MM.1S (cell line): Measurements from ENCODE around the gene TAS2R14.

Experiments
- DNase-seq: peaks from one replicate; pipeline ENCODE4 v3.0.0-alpha.2; 2015
- H2AFZ ChIP-seq: fragments of 300-600 bp; sonication (generic); 2 replicates; pipeline ENCODE4 v1.6.0; 2016; ENCODE audit warnings: antibody characterized with exemption, low read length
- H3F3A ChIP-seq: fragments of 300-600 bp; sonication (generic); 2 replicates; pipeline ENCODE4 v1.6.1; 2016; ENCODE audit warnings: mild to moderate bottlenecking, antibody characterized with exemption, low read length, moderate library complexity, mixed read lengths; ENCODE audit not compliant: insufficient read depth
- H3K27ac ChIP-seq: fragments of 300-600 bp; sonication (generic); 2 replicates; pipeline ENCODE4 v1.5.1; 2016; ENCODE audit warnings: mild to moderate bottlenecking, low read length
- H3K27me3 ChIP-seq: fragments of 300-600 bp; sonication (generic); replicated peaks from 2 replicates; pipeline ENCODE4 v1.6.0; 2016; ENCODE audit warnings: low read length; ENCODE audit not compliant: insufficient read depth
- H3K36me3 ChIP-seq: fragments of 300-600 bp; sonication (generic); replicated peaks from 2 replicates; pipeline ENCODE4 v1.6.1; 2016; ENCODE audit warnings: mild to moderate bottlenecking, low read length, mixed read lengths; ENCODE audit not compliant: insufficient read depth
- H3K4me1 ChIP-seq: fragments of 300-600 bp; sonication (generic); 2 replicates; pipeline ENCODE4 v1.6.1; 2016; ENCODE audit warnings: low read length, mixed read lengths
- H3K4me2 ChIP-seq: fragments of 300-600 bp; sonication (generic); 2 replicates; pipeline ENCODE4 v1.6.0; 2016; ENCODE audit warnings: low read depth, low read length
- H3K4me3 ChIP-seq: fragments of 300-600 bp; sonication (generic); 2 replicates; pipeline ENCODE4 v1.5.1; 2016; ENCODE audit warnings: low read length, mixed read lengths
- H3K79me2 ChIP-seq: fragments of 300-600 bp; sonication (generic); 2 replicates; pipeline ENCODE4 v1.6.1; 2016; ENCODE audit warnings: mixed run types, low read length, mixed read lengths
- H3K9ac ChIP-seq: fragments of 300-600 bp; sonication (generic); 2 replicates; pipeline ENCODE4 v1.6.1; 2016; ENCODE audit warnings: low read length, mixed read lengths
- H3K9me2 ChIP-seq: fragments of 300-600 bp; sonication (generic); replicated peaks from 2 replicates; pipeline ENCODE4 v1.6.1; 2016; ENCODE audit warnings: mild to moderate bottlenecking, low read length, mixed read lengths; ENCODE audit not compliant: insufficient read depth
- H3K9me3 ChIP-seq: fragments of 300-600 bp; sonication (generic); replicated peaks from 2 replicates; pipeline ENCODE4 v1.6.1; 2016; ENCODE audit warnings: mild to moderate bottlenecking, low read length, mixed read lengths; ENCODE audit not compliant: insufficient read depth
- H4K20me1 ChIP-seq: fragments of 300-600 bp; sonication (generic); 2 replicates; pipeline ENCODE4 v1.6.1; 2016; ENCODE audit warnings: mild to moderate bottlenecking, low read length, moderate library complexity, mixed read lengths; ENCODE audit not compliant: insufficient read depth
- EZH2 ChIP-seq: fragments of 300-600 bp; sonication (generic); optimal IDR thresholded peaks from 2 replicates; pipeline ENCODE3; 2017; ENCODE audit warnings: low read depth, mild to moderate bottlenecking, antibody characterized with exemption, low read length, mixed read lengths
- EZH2phosphoT487 ChIP-seq: fragments of 300-600 bp; sonication (generic); IDR thresholded peaks from 2 replicates; pipeline ENCODE4 v1.6.1; 2018; ENCODE audit warnings: antibody characterized with exemption, low read length
- TF ChIP-seq, protein P1 (sequence below): fragments of 300-600 bp; sonication (generic); IDR thresholded peaks from 2 replicates; pipeline ENCODE4 v1.5.1; 2016; ENCODE audit warnings: antibody characterized with exemption, low read length, mixed read lengths

Gene TAS2R14

DNA sequence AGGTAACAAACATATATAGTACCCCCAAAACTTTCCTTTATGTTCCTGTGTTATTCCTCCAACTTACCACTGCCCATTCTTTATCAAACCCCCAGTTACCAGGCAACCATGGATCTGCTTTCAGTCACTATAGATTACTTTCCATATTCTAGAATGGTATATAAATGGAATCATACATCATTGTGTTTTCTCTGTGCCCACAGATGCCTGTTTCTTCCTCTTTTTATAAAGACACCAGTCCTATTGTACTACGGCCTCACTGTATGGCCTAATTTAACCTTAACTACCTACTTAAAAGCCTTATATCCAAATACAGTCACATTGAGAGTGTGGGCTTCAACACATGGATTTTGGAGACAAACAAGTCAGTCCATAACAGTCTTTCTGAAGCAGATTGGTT is 2.6 kb downstream of the TAS2R14 start:
- H3K9ac ChIP-seq = no peak overlapping the region
- H3K79me2 ChIP-seq = no peaks in the 10 kb centered on the region
- no peaks in the 10 kb centered on the region for H3F3A ChIP-seq
- no peak overlapping the region for H3K27ac ChIP-seq
- H3K27me3 ChIP-seq = no peaks in the 10 kb centered on the region
- H3K9me3 ChIP-seq = no peaks in the 10 kb centered on the region
- no peak overlapping the region for H3K4me2 ChIP-seq
- no peaks in the 10 kb centered on the region for H3K4me1 ChIP-seq
- no peak overlapping the region for H2AFZ ChIP-seq
- no peaks in the 10 kb centered on the region for H3K36me3 ChIP-seq
- TF ChIP-seq EZH2phosphoT487 (no peak), EZH2 (no peak)
- TF ChIP-seq, protein P1, sequence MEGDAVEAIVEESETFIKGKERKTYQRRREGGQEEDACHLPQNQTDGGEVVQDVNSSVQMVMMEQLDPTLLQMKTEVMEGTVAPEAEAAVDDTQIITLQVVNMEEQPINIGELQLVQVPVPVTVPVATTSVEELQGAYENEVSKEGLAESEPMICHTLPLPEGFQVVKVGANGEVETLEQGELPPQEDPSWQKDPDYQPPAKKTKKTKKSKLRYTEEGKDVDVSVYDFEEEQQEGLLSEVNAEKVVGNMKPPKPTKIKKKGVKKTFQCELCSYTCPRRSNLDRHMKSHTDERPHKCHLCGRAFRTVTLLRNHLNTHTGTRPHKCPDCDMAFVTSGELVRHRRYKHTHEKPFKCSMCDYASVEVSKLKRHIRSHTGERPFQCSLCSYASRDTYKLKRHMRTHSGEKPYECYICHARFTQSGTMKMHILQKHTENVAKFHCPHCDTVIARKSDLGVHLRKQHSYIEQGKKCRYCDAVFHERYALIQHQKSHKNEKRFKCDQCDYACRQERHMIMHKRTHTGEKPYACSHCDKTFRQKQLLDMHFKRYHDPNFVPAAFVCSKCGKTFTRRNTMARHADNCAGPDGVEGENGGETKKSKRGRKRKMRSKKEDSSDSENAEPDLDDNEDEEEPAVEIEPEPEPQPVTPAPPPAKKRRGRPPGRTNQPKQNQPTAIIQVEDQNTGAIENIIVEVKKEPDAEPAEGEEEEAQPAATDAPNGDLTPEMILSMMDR = no peak
- no peaks in the 10 kb centered on the region for H4K20me1 ChIP-seq
- DNase-seq = no peak
- H3K9me2 ChIP-seq = no peaks in the 10 kb centered on the region
- no peak overlapping the region for H3K4me3 ChIP-seq

DNA sequence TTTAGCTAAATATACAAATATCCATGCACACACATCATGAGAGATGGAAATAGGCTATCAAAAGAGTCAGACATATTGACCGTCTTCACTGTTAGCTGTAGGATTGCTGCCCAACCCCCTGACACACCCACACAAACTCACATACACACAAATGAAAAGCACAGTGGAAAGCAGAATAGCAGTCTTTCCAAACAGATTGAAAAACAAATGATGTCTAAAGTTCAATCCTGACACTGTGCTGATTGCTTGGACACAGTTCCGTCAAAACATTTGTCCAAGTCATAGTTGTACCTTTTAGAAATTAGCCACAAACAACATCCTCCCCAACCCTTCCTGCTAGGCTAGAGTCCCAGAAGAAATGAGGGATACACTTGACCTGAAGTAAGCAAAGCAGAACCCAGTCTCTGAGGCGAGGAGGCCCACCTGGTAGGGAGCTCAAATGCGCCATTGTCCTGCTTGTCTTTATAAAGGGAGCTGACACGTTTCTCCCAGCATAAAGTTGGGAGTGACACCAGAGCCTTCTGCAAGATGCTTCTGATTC is 10.2 kb downstream of the TAS2R14 start, which contains the start of gene PRH2:
Gene PRH2, plus strand, starts transcription at position 491 of the 541 bp plus-strand sequence. Its CDS starts 38 bp downstream, at position 529.
- Histone ChIP-seq H3K9me2 (no peaks in the 10 kb centered on the region), H2AFZ (no peak within 1 kb of the TSS), H4K20me1 (no peaks in the 10 kb centered on the region), H3K4me3 (no peak within 1 kb of the TSS), H3K4me1 (no peaks in the 10 kb centered on the region), H3K27ac (no peak within 1 kb of the TSS), H3F3A (no peaks in the 10 kb centered on the region), H3K9me3 (no peaks in the 10 kb centered on the region), H3K9ac (no peak within 1 kb of the TSS), H3K36me3 (no peaks in the 10 kb centered on the region), H3K27me3 (no peaks in the 10 kb centered on the region), H3K4me2 (no peak within 1 kb of the TSS), H3K79me2 (no peaks in the 10 kb centered on the region)
- no peak for DNase-seq
- TF ChIP-seq EZH2phosphoT487 (no peak), EZH2 (no peak)
- TF ChIP-seq, protein P1 = no peak

DNA sequence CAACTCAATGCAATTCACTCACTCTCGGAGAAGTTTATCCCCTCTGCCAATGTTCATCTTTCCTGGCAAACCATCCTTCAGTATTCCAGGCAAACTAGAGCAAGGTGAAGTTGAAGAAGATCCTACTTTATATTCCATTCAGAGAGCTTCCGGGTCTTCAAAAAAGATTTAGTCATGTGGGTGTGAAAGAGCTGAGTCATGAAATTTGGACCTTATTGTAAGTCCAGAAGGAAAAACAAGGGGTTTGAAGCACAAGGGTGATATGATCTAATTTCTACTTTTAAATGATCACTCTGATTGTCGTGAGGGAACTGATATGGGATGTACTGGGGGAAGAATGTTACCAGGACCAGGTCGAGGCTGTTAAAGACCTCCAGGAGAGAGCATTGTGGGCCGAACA is 12.8 kb downstream of the TAS2R14 start:
- H3K4me1 ChIP-seq = no peaks in the 10 kb centered on the region
- no peak overlapping the region for H2AFZ ChIP-seq
- no peaks in the 10 kb centered on the region for H3K36me3 ChIP-seq
- H3F3A ChIP-seq = no peaks in the 10 kb centered on the region
- no peak for TF ChIP-seq EZH2
- no peak for TF ChIP-seq EZH2phosphoT487
- TF ChIP-seq, protein P1 = no peak
- no peaks in the 10 kb centered on the region for H3K27me3 ChIP-seq
- no peak overlapping the region for H3K4me3 ChIP-seq
- DNase-seq = no peak
- H3K27ac ChIP-seq = no peak overlapping the region
- no peaks in the 10 kb centered on the region for H3K9me3 ChIP-seq
- H3K9ac ChIP-seq = no peak overlapping the region
- H4K20me1 ChIP-seq = no peaks in the 10 kb centered on the region
- H3K4me2 ChIP-seq = no peak overlapping the region
- no peaks in the 10 kb centered on the region for H3K9me2 ChIP-seq
- no peaks in the 10 kb centered on the region for H3K79me2 ChIP-seq
